SU-DHL-6 (cell line): ENCODE measurements around the gene C1QTNF5.

Experiments
- EZH2phosphoT487 ChIP-seq: fragments of 200-600 bp; sonication (generic), shearing (Covaris generic); conservative IDR thresholded peaks from 2 replicates; pipeline ENCODE4 v1.6.1; 2018; ENCODE audit warnings: mild to moderate bottlenecking, antibody characterized with exemption, low read length, moderate library complexity, mixed read lengths
- TF ChIP-seq, protein P1 (sequence below): fragments of 200-600 bp; sonication (generic); IDR thresholded peaks from one replicate; pipeline ENCODE4 v1.5.1; 2017; ENCODE audit warnings: antibody characterized with exemption, mild to moderate bottlenecking, low read length, moderate library complexity; ENCODE audit not compliant: insufficient read depth, poor library complexity, severe bottlenecking

DNA sequence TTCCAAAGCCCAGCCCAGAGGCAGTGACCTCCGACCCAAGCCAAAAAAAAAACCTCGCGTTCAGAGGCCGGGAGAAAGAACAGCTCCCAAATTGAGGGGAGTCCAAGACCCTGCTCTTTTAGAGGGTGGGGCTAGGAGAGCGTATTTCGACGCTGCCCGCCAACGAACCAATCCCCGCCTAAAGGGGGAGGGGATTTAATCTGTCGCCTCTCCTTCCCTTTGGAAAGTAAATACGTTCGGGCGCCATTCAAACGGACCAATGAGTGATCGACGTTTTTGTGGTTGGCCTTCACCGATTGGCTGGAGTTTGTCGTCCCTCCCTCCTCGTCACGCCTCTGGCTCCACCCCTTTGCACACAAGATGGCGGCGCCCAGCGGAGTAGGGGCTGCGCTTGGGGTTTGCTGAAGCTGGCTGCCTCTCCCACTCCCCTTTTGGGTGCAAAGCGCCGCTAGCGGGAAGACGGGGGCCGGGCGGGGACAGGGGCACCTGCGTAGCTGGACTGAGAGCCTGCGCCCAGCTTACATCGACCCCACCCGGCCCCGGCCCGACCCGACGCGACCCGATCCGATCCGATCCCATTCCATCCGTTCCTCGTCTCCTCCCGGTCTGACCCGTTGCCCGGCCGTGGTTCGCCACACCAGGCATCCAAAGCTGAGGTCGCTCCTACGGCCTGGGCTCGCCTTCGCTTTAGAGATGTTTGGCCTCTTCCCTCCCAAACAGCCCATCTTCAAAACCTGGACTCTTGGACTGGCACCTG, 6.3 kb downstream of the C1QTNF5 start, which contains the start of gene RNF26:
- no peak for TF ChIP-seq EZH2phosphoT487
- TF ChIP-seq, protein P1, sequence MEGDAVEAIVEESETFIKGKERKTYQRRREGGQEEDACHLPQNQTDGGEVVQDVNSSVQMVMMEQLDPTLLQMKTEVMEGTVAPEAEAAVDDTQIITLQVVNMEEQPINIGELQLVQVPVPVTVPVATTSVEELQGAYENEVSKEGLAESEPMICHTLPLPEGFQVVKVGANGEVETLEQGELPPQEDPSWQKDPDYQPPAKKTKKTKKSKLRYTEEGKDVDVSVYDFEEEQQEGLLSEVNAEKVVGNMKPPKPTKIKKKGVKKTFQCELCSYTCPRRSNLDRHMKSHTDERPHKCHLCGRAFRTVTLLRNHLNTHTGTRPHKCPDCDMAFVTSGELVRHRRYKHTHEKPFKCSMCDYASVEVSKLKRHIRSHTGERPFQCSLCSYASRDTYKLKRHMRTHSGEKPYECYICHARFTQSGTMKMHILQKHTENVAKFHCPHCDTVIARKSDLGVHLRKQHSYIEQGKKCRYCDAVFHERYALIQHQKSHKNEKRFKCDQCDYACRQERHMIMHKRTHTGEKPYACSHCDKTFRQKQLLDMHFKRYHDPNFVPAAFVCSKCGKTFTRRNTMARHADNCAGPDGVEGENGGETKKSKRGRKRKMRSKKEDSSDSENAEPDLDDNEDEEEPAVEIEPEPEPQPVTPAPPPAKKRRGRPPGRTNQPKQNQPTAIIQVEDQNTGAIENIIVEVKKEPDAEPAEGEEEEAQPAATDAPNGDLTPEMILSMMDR: no peak
